ENCODE measurements around the gene USP34.

The USP34 gene

GRCh38 chr2:61338447-61338846 lies 132.4 kb downstream of the USP34 start:
- no peaks in the 10 kb centered on the region for H4K20me1 ChIP-seq (ENCODE audit: low read depth, low read length)
- 0 out of 2 replicates have a peak, but pooled peaks cover 8% of the 10 kb centered on the region for H3K79me2 ChIP-seq (ENCODE audit: insufficient read depth, low read length)
- peaks cover 35% of the 10 kb centered on the region for H3F3A ChIP-seq (ENCODE audit: insufficient read depth)
- H3K4me2 ChIP-seq (ENCODE audit: low read depth, low read length, poor library complexity, severe bottlenecking): no peak overlapping the region
- no peak overlapping the region for H3K9ac ChIP-seq (ENCODE audit: low read length)
- TF ChIP-seq CTCF (IDR thresholded peaks at IDR 0.05; ENCODE audit: insufficient read depth, low read length, poor library complexity, severe bottlenecking) (no peak), EZH2phosphoT487 (conservative IDR thresholded peaks at IDR 0.05; ENCODE audit: low read length) (no peak)
- no peak overlapping the region for H2AFZ ChIP-seq (ENCODE audit: low read depth, low read length, severe bottlenecking)
- no peak overlapping the region for H3K4me3 ChIP-seq (ENCODE audit: insufficient read depth, low read length, poor library complexity, severe bottlenecking)
- H3K27ac ChIP-seq (ENCODE audit: low read depth, low read length): no peak overlapping the region
- H3K27me3 ChIP-seq (ENCODE audit: low read length): no peaks in the 10 kb centered on the region
- no peaks in the 10 kb centered on the region for H3K9me3 ChIP-seq (ENCODE audit: insufficient read depth, low read length)
- H3K36me3 ChIP-seq (ENCODE audit: low read length): peaks cover 72% of the 10 kb centered on the region
- no peaks in the 10 kb centered on the region for H3K9me2 ChIP-seq (replicated peaks; ENCODE audit: insufficient read depth, low read length)

GRCh38 chr2:61335187-61335586 lies 135.7 kb downstream of the USP34 start:
- Histone ChIP-seq H2AFZ (ENCODE audit: low read depth, low read length, severe bottlenecking) (no peak overlapping the region), H3K27me3 (ENCODE audit: low read length) (no peaks in the 10 kb centered on the region), H3K4me3 (ENCODE audit: insufficient read depth, low read length, poor library complexity, severe bottlenecking) (no peak overlapping the region), H3K9me2 (replicated peaks; ENCODE audit: insufficient read depth, low read length) (no peaks in the 10 kb centered on the region), H3K4me2 (ENCODE audit: low read depth, low read length, poor library complexity, severe bottlenecking) (no peak overlapping the region), H3F3A (ENCODE audit: insufficient read depth) (peaks cover 48% of the 10 kb centered on the region), H3K27ac (ENCODE audit: low read depth, low read length) (no peak overlapping the region), H3K79me2 (ENCODE audit: insufficient read depth, low read length) (0 out of 2 replicates have a peak, but pooled peaks cover 8% of the 10 kb centered on the region), H3K9ac (ENCODE audit: low read length) (no peak overlapping the region), H4K20me1 (ENCODE audit: low read depth, low read length) (no peaks in the 10 kb centered on the region), H3K9me3 (ENCODE audit: insufficient read depth, low read length) (no peaks in the 10 kb centered on the region), H3K36me3 (ENCODE audit: low read length) (peaks cover 84% of the 10 kb centered on the region)
- TF ChIP-seq CTCF (IDR thresholded peaks at IDR 0.05; ENCODE audit: insufficient read depth, low read length, poor library complexity, severe bottlenecking) (no peak), EZH2phosphoT487 (conservative IDR thresholded peaks at IDR 0.05; ENCODE audit: low read length) (no peak)

GRCh38 chr2:61334466-61334865 lies 136.4 kb downstream of the USP34 start:
- no peaks in the 10 kb centered on the region for H4K20me1 ChIP-seq (ENCODE audit: low read depth, low read length)
- no peak overlapping the region for H3K9ac ChIP-seq (ENCODE audit: low read length)
- no peaks in the 10 kb centered on the region for H3K9me3 ChIP-seq (ENCODE audit: insufficient read depth, low read length)
- H3K4me3 ChIP-seq (ENCODE audit: insufficient read depth, low read length, poor library complexity, severe bottlenecking): no peak overlapping the region
- TF ChIP-seq CTCF (IDR thresholded peaks at IDR 0.05; ENCODE audit: insufficient read depth, low read length, poor library complexity, severe bottlenecking): no peak
- TF ChIP-seq EZH2phosphoT487 (conservative IDR thresholded peaks at IDR 0.05; ENCODE audit: low read length): no peak
- no peak overlapping the region for H3K4me2 ChIP-seq (ENCODE audit: low read depth, low read length, poor library complexity, severe bottlenecking)
- H3K79me2 ChIP-seq (ENCODE audit: insufficient read depth, low read length): 0 out of 2 replicates have a peak, but pooled peaks cover 8% of the 10 kb centered on the region
- H3F3A ChIP-seq (ENCODE audit: insufficient read depth): peaks cover 43% of the 10 kb centered on the region
- H3K36me3 ChIP-seq (ENCODE audit: low read length): peaks cover 85% of the 10 kb centered on the region
- H3K27me3 ChIP-seq (ENCODE audit: low read length): no peaks in the 10 kb centered on the region
- no peak overlapping the region for H3K27ac ChIP-seq (ENCODE audit: low read depth, low read length)
- no peak overlapping the region for H2AFZ ChIP-seq (ENCODE audit: low read depth, low read length, severe bottlenecking)
- no peaks in the 10 kb centered on the region for H3K9me2 ChIP-seq (replicated peaks; ENCODE audit: insufficient read depth, low read length)

Measured in SU-DHL-6 (cell line).